NCI-H2081 treated with DMSO at 0.1 percent for 48 hours (cell line): ENCODE data around the gene PSMD6.
A peak's percentile ranks its signal among the peaks of the same experiment; 100 is the strongest.

Experiments used
- DNase-seq: peaks from one replicate; lab custom pipeline; 2025; lab: John Stamatoyannopoulos, UW

PSMD6 gene

GRCh38 chr3:64046592-64046991, 23.3 kb upstream of the PSMD6 start:
- DNase-seq, result no peak

GRCh38 chr3:64042952-64043351, 19.7 kb upstream of the PSMD6 start:
- DNase-seq, result no peak

- no peak for DNase-seq
Observed at GRCh38 chr3:64039981-64040733, 16.9 kb upstream of the PSMD6 start.

- DNase-seq, result no peak
Observed at GRCh38 chr3:64039332-64039731, 16.0 kb upstream of the PSMD6 start.

- DNase-seq, result no peak
Observed at GRCh38 chr3:64038253-64038767, 15.0 kb upstream of the PSMD6 start.

- no peak for DNase-seq
Observed at GRCh38 chr3:64037084-64037483, 13.8 kb upstream of the PSMD6 start.

- DNase-seq, result no peak
Observed at GRCh38 chr3:64033069-64033468, 9.8 kb upstream of the PSMD6 start.

- no peak for DNase-seq
Observed at GRCh38 chr3:64031540-64032508, 8.5 kb upstream of the PSMD6 start.

GRCh38 chr3:64030741-64031140, 7.4 kb upstream of the PSMD6 start:
- DNase-seq, result peak; percentile 11

- DNase-seq, result no peak
Observed at GRCh38 chr3:64029287-64029686, 6.0 kb upstream of the PSMD6 start.

GRCh38 chr3:64028754-64029153, 5.5 kb upstream of the PSMD6 start:
- DNase-seq, result no peak

GRCh38 chr3:64027658-64028057, 4.4 kb upstream of the PSMD6 start:
- DNase-seq, result no peak

- DNase-seq, result no peak
Observed at GRCh38 chr3:64026346-64026745, 3.1 kb upstream of the PSMD6 start.

GRCh38 chr3:64023861-64024223, 548 bp upstream of the PSMD6 start:
- no peak for DNase-seq

- DNase-seq, result no peak
Observed at GRCh38 chr3:64022451-64023186, 675 bp downstream of the PSMD6 start.

GRCh38 chr3:64021922-64022321, 1.4 kb downstream of the PSMD6 start:
- no peak for DNase-seq

- DNase-seq, result no peak
Observed at GRCh38 chr3:64019879-64020278, 3.4 kb downstream of the PSMD6 start.

- DNase-seq, result no peak
Observed at GRCh38 chr3:64019271-64019670, 4.0 kb downstream of the PSMD6 start.

- no peak for DNase-seq
Observed at GRCh38 chr3:64016941-64017620, 6.2 kb downstream of the PSMD6 start.

- DNase-seq, result no peak
Observed at GRCh38 chr3:64011685-64012084, 11.6 kb downstream of the PSMD6 start.

GRCh38 chr3:64010199-64010598, 13.1 kb downstream of the PSMD6 start:
- no peak for DNase-seq

- no peak for DNase-seq
Observed at GRCh38 chr3:64009528-64009927, 13.8 kb downstream of the PSMD6 start.
